ENCODE data around the gene VWF. TPM values are rescaled to one million over a fixed set of nuclear protein-coding genes. Genes with fewer than 3 reads are reported as not detected.
A peak's percentile ranks its signal among the peaks of the same experiment; 100 is the strongest.

VWF gene
- total and polyA plus RNA-seq, 9 donors, result 47.8 to 98.6 (median 80.7) TPM

DNA sequence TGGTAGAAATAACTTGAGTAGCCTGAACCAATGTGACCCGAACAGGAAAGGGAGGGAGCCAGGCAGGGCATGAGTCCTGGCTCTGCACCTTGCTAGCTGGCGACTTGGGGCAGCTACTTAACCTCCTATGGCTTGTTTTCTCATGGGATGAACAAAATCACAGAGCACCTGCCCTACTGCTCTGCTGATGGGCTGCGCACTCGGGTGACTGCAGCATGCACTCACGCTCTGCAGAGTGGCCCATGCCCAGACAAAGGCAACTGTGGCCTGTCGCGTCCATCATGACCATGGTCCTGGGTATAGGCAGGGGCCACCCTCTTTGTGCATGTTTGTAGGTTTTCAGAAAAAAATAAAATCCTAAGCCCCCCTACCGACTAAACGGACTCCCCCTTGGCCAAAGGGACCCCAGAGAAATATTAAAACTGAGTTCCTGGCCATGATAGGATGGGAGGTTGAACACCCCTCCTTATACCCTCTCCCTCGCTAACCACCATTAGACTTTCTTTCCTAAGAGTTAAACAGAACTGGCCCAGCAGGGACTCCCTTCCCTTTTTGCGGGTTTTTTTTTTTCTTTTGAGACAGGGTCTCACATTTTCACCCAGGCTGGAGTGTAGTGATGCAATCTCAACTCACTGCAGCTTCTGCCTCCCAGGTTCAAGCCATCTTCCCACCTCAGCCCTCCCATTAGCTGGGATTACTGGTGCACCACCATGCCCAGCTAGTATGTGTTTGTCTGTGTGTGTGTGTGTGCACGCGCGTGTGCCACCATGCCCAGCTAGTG lies 32.5 kb downstream of the VWF start:
- 67% methylated on average over 5 of the region's 14 CpGs for WGBS (ENCODE audit: insufficient coverage)
- Histone ChIP-seq H3K27me3 (ENCODE audit: control insufficient read depth, insufficient read depth, low read length) (no peaks in the 10 kb centered on the region), H3K4me1 (ENCODE audit: control insufficient read depth, insufficient read depth, low read length) (peaks cover 19% of the 10 kb centered on the region), H3K27ac (ENCODE audit: low read length) (no peak overlapping the region), H3K4me3 (ENCODE audit: low read length) (no peak overlapping the region), H3K36me3 (ENCODE audit: control insufficient read depth, insufficient read depth, low read length) (no peaks in the 10 kb centered on the region), H3K9me3 (replicated peaks; ENCODE audit: control insufficient read depth, low read depth, low read length) (no peaks in the 10 kb centered on the region)
- DNase-seq, result no peak

- peak; percentile 80 for DNase-seq
- Histone ChIP-seq H3K36me3 (ENCODE audit: control insufficient read depth, insufficient read depth, low read length) (no peaks in the 10 kb centered on the region), H3K27me3 (ENCODE audit: control insufficient read depth, insufficient read depth, low read length) (no peaks in the 10 kb centered on the region), H3K4me3 (ENCODE audit: low read length) (no peak overlapping the region), H3K27ac (ENCODE audit: low read length) (peak overlapping the region; percentile 13), H3K4me1 (ENCODE audit: control insufficient read depth, insufficient read depth, low read length) (peaks cover 19% of the 10 kb centered on the region), H3K9me3 (replicated peaks; ENCODE audit: control insufficient read depth, low read depth, low read length) (no peaks in the 10 kb centered on the region)
- WGBS (ENCODE audit: insufficient coverage), result no CpG with 5 or more reads among the region's 6 CpGs
These were observed 33.7 kb downstream of the VWF start for GRCh38 chr12:6090803-6091202.

- H3K27me3 ChIP-seq (ENCODE audit: control insufficient read depth, insufficient read depth, low read length), result no peaks in the 10 kb centered on the region
- no peaks in the 10 kb centered on the region for H3K36me3 ChIP-seq (ENCODE audit: control insufficient read depth, insufficient read depth, low read length)
- DNase-seq, result no peak
- H3K4me3 ChIP-seq (ENCODE audit: low read length), result no peak overlapping the region
- H3K4me1 ChIP-seq (ENCODE audit: control insufficient read depth, insufficient read depth, low read length), result peaks cover 28% of the 10 kb centered on the region
- H3K27ac ChIP-seq (ENCODE audit: low read length), result no peak overlapping the region
- H3K9me3 ChIP-seq (replicated peaks; ENCODE audit: control insufficient read depth, low read depth, low read length), result no peaks in the 10 kb centered on the region
- 26% methylated on average over 7 of the region's 15 CpGs for WGBS (ENCODE audit: insufficient coverage)
These were observed 35.3 kb downstream of the VWF start for GRCh38 chr12:6088921-6089747.

DNA sequence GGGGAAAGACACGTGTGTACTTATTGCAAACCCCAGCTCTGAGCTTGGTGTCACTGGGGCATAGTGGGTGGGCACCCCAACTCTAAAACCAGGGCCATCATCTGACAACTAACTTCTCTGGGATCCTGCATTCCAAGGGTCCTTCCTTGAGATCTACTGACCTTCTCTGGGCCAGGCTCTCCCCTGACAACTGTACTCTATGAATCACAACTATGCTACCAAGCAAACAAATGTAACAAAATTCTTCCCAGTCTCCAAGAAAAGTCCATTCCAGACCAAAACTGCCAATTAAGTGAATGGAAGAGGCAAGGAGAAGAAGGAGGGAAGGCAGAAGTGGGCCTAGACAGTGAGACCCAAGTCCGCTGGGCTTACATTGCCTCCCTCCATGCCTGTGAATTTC lies 38.2 kb downstream of the VWF start:
- H3K4me1 ChIP-seq (ENCODE audit: control insufficient read depth, insufficient read depth, low read length), result peaks cover 24% of the 10 kb centered on the region
- no peak for DNase-seq

DNA sequence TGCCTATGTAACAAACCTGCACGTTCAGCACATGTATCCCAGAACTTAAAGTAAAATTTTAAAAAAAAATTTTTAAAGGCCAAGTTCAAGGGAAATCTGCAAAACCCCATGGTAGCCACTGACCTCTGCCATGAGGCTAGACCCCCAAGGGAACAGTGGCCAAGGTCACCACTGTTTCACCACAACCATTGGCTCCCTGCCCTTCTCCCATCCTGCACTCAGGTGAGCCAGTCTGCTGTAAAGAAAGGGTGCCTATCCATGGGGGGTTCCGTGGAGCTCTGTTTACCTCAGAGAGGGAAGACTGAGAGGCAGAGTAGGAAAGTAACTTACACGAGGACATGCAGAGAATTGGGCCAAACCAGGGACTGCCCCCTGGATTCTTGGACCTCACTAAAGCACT lies 38.6 kb downstream of the VWF start:
- H3K4me3 ChIP-seq (ENCODE audit: low read length), result no peak overlapping the region
- peaks cover 23% of the 10 kb centered on the region for H3K4me1 ChIP-seq (ENCODE audit: control insufficient read depth, insufficient read depth, low read length)
- H3K27ac ChIP-seq (ENCODE audit: low read length), result no peak overlapping the region
- WGBS (ENCODE audit: insufficient coverage), result 60% methylated on average over 1 of the region's 3 CpGs
- no peaks in the 10 kb centered on the region for H3K36me3 ChIP-seq (ENCODE audit: control insufficient read depth, insufficient read depth, low read length)
- no peak for DNase-seq
- no peaks in the 10 kb centered on the region for H3K27me3 ChIP-seq (ENCODE audit: control insufficient read depth, insufficient read depth, low read length)
- H3K9me3 ChIP-seq (replicated peaks; ENCODE audit: control insufficient read depth, low read depth, low read length), result no peaks in the 10 kb centered on the region

More for the DNA sequence above, 38.2 kb downstream of the VWF start:
- no peaks in the 10 kb centered on the region for H3K36me3 ChIP-seq (ENCODE audit: control insufficient read depth, insufficient read depth, low read length)
- WGBS (ENCODE audit: insufficient coverage), result no CpG with 5 or more reads among the region's 2 CpGs
- no peak overlapping the region for H3K27ac ChIP-seq (ENCODE audit: low read length)
- no peaks in the 10 kb centered on the region for H3K27me3 ChIP-seq (ENCODE audit: control insufficient read depth, insufficient read depth, low read length)
- no peak overlapping the region for H3K4me3 ChIP-seq (ENCODE audit: low read length)
- no peaks in the 10 kb centered on the region for H3K9me3 ChIP-seq (replicated peaks; ENCODE audit: control insufficient read depth, low read depth, low read length)

DNA sequence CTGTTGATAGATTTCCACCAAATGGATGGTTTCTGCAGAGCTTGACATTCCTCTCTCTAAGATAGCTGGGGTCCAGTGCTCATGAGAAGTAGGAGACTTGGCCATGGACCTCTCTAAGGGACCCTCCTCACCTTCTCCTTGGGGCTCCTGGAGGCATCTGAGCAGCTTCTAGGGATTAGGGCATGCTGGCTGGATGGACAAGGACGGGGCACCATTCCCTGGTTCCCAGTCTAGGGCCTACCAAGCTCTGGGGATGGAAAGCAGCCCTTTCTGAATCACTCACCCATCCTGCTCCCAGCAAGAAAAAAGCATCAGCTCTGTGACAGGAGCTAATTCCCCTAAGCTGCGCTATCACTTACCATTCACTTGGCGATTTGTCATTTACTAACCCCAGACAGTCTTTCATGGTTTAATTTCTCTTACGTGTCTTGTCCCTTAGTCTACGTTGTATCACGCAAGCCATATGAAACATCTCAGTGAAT lies 39.5 kb downstream of the VWF start:
- peak overlapping the region; percentile 74 for H3K27ac ChIP-seq (ENCODE audit: low read length)

DNA sequence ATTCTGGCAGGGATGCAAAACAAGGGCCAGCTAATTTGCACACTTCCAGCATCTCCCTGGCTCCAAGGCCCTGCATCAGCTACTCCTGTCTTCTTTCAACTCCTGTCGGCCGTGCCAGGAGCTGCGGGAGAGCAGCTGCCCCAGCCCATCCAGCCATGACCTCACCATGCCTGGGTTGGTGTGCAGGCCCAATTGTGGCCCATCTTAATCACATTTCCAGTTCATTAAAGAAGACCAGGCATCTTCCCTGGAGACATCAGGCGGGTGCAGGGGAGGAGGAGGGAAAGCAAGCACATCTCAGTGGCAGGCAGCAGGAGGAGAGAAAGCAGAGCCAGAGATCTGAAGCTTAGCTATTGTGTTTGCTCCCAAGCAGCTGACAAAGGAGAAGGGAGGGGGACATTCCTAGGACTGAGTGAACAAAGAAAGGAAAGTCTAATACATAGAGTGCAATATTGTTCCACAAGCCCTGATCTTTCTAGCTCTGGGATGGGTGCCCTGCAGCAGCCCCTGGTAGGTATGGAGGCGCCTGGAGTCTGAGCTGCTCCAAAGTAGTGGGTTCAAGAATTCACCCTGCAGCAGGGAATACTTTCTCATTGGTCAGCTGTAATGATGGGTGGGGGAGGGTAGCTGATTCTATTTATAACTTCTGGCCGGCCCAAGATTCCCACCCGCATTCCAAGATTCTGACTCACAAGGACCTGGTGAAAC lies 40.1 kb downstream of the VWF start:
- Histone ChIP-seq H3K9me3 (replicated peaks; ENCODE audit: control insufficient read depth, low read depth, low read length) (no peaks in the 10 kb centered on the region), H3K27ac (ENCODE audit: low read length) (peak overlapping the region; percentile 74), H3K36me3 (ENCODE audit: control insufficient read depth, insufficient read depth, low read length) (no peaks in the 10 kb centered on the region), H3K4me1 (ENCODE audit: control insufficient read depth, insufficient read depth, low read length) (peaks cover 18% of the 10 kb centered on the region), H3K4me3 (ENCODE audit: low read length) (no peak overlapping the region), H3K27me3 (ENCODE audit: control insufficient read depth, insufficient read depth, low read length) (no peaks in the 10 kb centered on the region)
- WGBS (ENCODE audit: insufficient coverage), result 28% methylated on average over 3 of the region's 7 CpGs
- peak; percentile 48 for DNase-seq

More for the DNA sequence above, 39.5 kb downstream of the VWF start:
- Histone ChIP-seq H3K36me3 (ENCODE audit: control insufficient read depth, insufficient read depth, low read length) (no peaks in the 10 kb centered on the region), H3K4me1 (ENCODE audit: control insufficient read depth, insufficient read depth, low read length) (peaks cover 18% of the 10 kb centered on the region), H3K4me3 (ENCODE audit: low read length) (no peak overlapping the region), H3K9me3 (replicated peaks; ENCODE audit: control insufficient read depth, low read depth, low read length) (no peaks in the 10 kb centered on the region), H3K27me3 (ENCODE audit: control insufficient read depth, insufficient read depth, low read length) (no peaks in the 10 kb centered on the region)
- DNase-seq, result no peak
- WGBS (ENCODE audit: insufficient coverage), result 96% methylated on average over 3 of the region's 6 CpGs

DNA sequence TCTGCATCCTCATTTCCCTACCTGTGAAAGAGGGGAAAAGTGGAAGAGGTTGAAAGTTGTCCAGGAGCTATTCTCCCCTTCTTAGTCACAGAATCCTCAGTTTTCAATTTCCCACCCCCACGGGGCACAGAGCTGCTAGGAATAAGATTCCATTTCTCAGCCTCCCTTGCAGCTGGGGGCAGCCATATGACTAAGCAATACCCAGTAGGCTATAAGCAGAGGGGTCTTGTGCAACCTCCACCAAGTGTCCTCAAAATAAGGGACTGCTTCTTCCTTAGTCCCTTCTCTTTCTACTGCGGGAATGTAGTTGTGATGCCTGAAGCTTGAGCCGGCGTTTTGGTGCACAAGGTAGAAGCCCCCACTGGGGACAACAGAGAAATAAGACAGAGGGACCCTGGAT lies 40.9 kb downstream of the VWF start:
- H3K4me1 ChIP-seq (ENCODE audit: control insufficient read depth, insufficient read depth, low read length), result peaks cover 14% of the 10 kb centered on the region
- no peak overlapping the region for H3K27ac ChIP-seq (ENCODE audit: low read length)
- WGBS (ENCODE audit: insufficient coverage), result 100% methylated on average over 1 of the region's 4 CpGs
- no peaks in the 10 kb centered on the region for H3K9me3 ChIP-seq (replicated peaks; ENCODE audit: control insufficient read depth, low read depth, low read length)
- H3K4me3 ChIP-seq (ENCODE audit: low read length), result no peak overlapping the region
- H3K36me3 ChIP-seq (ENCODE audit: control insufficient read depth, insufficient read depth, low read length), result no peaks in the 10 kb centered on the region
- no peaks in the 10 kb centered on the region for H3K27me3 ChIP-seq (ENCODE audit: control insufficient read depth, insufficient read depth, low read length)
- DNase-seq, result no peak

DNA sequence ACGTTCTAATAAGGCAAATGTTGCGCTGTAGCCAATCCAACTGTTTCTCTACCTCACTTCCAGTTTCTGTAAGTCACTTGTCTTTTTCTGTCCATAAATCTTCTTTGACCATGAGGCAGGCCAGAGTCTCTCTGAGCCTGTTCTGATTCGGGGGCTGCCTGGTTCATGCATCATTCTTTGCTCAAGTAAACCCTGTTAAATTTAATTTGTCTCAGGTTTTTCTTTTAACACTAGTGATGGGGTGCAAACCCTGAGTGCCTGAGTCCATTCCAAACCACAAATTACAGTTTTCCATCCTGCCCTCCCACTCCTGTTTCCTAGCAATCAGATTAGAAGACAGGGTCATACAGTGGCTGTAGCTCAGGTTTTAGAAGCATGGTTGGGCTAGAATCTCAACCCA lies 41.9 kb downstream of the VWF start:
- WGBS (ENCODE audit: insufficient coverage), result 70% methylated on average over 2 of the region's 3 CpGs
- H3K27ac ChIP-seq (ENCODE audit: low read length), result no peak overlapping the region

More for the DNA sequence above, 41.9 kb downstream of the VWF start:
- no peaks in the 10 kb centered on the region for H3K9me3 ChIP-seq (replicated peaks; ENCODE audit: control insufficient read depth, low read depth, low read length)
- H3K27me3 ChIP-seq (ENCODE audit: control insufficient read depth, insufficient read depth, low read length), result no peaks in the 10 kb centered on the region
- no peak for DNase-seq
- peaks cover 15% of the 10 kb centered on the region for H3K4me1 ChIP-seq (ENCODE audit: control insufficient read depth, insufficient read depth, low read length)
- no peak overlapping the region for H3K4me3 ChIP-seq (ENCODE audit: low read length)
- H3K36me3 ChIP-seq (ENCODE audit: control insufficient read depth, insufficient read depth, low read length), result no peaks in the 10 kb centered on the region

Data from muscle of leg (tissue), 11 donors.